GM12873 (cell line): ENCODE data around the gene MARK2.
A peak's percentile ranks its signal among the peaks of the same experiment; 100 is the strongest.

ENCODE experiments used
- CTCF ChIP-seq: IDR thresholded peaks from 2 replicates; pipeline ENCODE4 v1.5.1; 2012; ENCODE audit warnings: low read depth, mild to moderate bottlenecking, moderate library complexity, low read length, control low read depth; ENCODE audit not compliant: insufficient read depth; ENCODE audit errors: missing control alignments

Gene MARK2

GRCh38 chr11:63888170-63889086 is 49.5 kb downstream of the MARK2 start:
- TF ChIP-seq CTCF = peak; percentile 8

- TF ChIP-seq CTCF = no peak
Measured at GRCh38 chr11:63889344-63889743, 50.4 kb downstream of the MARK2 start.

GRCh38 chr11:63890368-63890767 is 51.5 kb downstream of the MARK2 start:
- no peak for TF ChIP-seq CTCF

- no peak for TF ChIP-seq CTCF
Measured at GRCh38 chr11:63892228-63892627, 53.3 kb downstream of the MARK2 start.

GRCh38 chr11:63893355-63893754 is 54.4 kb downstream of the MARK2 start:
- TF ChIP-seq CTCF = no peak

GRCh38 chr11:63896071-63896470 is 57.2 kb downstream of the MARK2 start:
- no peak for TF ChIP-seq CTCF

- no peak for TF ChIP-seq CTCF
Measured at GRCh38 chr11:63897459-63898146, 58.7 kb downstream of the MARK2 start.
